OCI-M1 (cell line): ENCODE data around the gene CACNA1E.
A peak's percentile ranks its signal among the peaks of the same experiment; 100 is the strongest.

Experiments
- DNase-seq: peaks from one replicate; lab custom pipeline; 2025; lab: John Stamatoyannopoulos, UW

Gene CACNA1E

GRCh38 chr1:181483285-181484195 is at the start of gene CACNA1E:
Gene CACNA1E (plus strand): TSS chr1:181483517. CDS start chr1:181483745, 228 bp downstream.
- no peak for DNase-seq

GRCh38 chr1:181433931-181434330 is 49.4 kb upstream of the CACNA1E start:
- DNase-seq = no peak

DNA sequence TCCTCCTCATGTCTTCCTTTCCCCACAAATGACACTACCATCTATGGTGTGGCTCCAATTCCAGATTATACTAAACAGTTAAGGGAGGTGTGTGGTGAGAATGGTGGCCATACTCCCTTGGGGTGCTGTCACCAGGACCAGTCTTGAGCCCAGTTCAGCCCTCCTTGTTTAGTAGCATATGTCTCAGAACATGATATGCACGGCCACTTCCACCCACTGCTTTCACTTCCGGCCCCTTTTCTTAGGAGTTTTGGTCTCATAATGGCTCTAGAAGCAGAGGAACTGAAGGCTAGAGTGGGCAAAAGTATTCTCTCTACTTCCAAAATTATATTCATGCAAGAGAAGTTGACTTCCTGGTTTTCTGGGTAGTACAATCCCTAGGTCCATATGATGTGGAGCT is 45.3 kb upstream of the CACNA1E start:
- DNase-seq = no peak

DNA sequence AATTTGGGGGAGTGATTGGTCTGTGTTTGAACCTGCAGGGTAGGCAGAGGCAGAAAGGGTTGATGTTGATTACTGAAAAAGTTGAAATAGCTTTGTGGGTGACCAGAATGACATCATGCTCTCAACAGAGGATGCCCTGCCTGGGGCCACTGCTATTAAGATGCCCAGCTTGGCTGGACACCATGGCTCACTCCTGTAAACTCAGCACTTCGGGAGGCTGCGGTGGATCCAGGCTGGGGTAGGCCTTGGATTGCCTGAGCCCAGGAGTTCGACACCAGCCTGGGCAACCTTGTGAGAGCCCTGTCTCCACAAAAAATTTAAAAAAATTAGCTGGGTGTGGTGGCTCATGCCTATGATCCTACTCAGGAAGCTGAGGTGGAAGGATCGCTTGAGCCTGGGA is 42.8 kb upstream of the CACNA1E start:
- no peak for DNase-seq

GRCh38 chr1:181442181-181442525 is 41.2 kb upstream of the CACNA1E start:
- no peak for DNase-seq

GRCh38 chr1:181443231-181443853 is 40.0 kb upstream of the CACNA1E start:
- DNase-seq = no peak

DNA sequence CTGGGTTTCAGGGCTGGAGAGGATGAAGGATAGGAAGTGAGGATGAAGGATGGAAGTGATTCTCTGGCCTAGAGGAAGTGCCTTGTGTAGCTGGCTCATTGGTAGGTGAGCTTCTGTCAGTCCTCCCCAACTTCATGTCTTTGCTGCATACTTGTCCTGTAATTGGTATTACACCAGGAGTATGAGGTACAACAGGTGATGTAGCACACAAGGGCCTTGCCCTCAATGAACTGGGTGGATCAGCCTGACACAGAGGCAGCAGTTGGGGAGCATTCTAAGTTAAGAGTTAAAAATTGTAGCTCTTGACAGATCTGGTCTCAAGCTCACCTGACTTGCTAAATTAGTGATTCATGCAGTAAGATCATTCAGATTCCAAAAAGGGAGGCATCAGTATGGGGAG is 37.9 kb upstream of the CACNA1E start:
- DNase-seq = no peak

GRCh38 chr1:181448461-181448860 is 34.9 kb upstream of the CACNA1E start:
- DNase-seq = peak; percentile 13

GRCh38 chr1:181451661-181452230 is 31.6 kb upstream of the CACNA1E start:
- DNase-seq = no peak

DNA sequence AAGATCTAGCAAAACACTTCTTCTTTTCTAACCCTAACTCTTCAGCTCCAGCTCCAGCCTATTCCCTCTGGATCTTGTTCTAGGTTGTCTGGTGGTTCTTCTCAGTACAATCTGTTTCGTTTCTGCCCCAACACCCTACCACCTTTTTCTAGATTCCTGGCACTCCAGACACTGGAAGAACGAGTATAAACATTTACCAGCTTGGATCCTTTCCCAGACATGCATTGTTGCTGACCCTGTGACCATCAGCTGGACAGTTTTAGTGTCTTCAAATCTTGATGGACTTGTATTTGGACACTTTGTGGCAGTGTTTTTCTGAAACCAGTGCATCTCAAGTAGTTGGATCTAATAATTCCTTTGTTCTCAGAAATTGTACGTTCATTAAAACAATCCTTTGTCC is 30.6 kb upstream of the CACNA1E start:
- DNase-seq = no peak

DNA sequence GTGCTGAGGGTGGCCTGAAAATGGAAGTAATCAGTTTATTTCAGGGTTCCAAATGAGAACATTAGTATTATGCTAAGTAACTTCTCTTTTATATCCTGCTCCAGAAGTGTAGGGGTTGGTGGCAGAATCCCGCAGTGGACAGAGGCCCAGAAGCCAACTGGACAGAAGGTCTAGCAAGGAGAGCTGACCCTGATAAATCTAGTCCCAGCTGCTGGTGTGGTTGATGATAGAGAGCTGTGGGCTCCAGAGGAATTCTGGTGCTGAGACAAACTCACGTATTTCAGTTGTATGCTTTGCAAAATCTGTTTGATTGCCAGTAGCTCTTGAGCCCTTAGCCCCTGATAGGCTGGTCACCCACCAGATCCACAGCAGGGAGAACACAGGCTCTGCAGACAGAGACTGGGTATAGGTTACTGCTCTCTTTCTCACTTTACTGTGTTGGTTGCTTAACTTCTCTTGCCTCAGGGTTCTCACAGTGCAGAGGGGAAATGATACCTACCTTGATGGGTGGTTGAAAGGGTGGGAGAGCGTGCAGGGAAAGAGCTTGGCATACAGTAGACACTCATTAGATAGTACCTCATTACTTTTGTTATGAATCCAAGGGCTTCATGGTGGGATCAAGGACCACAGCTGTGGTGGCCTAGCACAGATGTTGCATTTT is 29.6 kb upstream of the CACNA1E start:
- DNase-seq = no peak

GRCh38 chr1:181456551-181456950 is 26.8 kb upstream of the CACNA1E start:
- no peak for DNase-seq

GRCh38 chr1:181458419-181458818 is 24.9 kb upstream of the CACNA1E start:
- DNase-seq = no peak

DNA sequence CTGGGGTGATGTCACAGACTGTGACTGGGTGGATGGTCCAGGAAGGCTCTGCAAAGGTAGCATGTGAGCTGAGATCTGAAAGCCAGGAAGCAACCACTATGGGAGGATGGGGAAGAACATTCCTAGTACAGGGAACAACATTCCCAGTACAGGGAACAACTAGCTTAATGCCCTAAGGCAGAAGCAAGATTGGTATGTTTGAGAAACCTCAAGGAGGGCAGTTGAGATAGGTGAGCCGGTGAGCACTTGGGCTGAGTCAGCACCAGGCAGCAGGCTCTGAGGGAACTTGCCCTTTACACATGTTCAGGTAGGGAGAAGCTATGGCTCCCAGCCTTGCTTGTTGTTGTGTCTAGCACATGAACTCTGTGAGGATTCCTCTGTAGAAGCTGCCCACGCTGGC is 24.2 kb upstream of the CACNA1E start:
- no peak for DNase-seq

DNA sequence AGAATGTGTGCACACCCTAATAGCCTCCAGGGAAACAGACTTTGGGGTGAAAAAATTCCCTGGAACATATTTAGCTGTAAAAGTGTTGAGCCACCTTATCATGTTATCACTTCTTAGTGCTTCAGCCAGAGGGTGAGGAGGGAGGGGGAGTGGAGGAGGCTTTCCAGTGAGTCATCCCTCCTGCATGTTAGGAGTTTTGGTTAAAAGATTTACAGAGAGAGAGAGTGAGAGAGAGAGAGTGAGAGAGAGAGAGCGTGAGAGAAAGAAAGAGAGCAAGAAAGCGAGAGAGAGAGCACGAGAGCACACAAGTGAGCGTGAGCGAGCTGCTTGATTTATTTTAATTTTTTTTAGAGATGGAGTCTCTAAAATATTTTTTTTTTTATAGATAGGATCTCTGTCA is 13.5 kb upstream of the CACNA1E start:
- DNase-seq = peak; percentile 42

- DNase-seq = no peak
Measured at GRCh38 chr1:181475580-181475979, 7.7 kb upstream of the CACNA1E start.

DNA sequence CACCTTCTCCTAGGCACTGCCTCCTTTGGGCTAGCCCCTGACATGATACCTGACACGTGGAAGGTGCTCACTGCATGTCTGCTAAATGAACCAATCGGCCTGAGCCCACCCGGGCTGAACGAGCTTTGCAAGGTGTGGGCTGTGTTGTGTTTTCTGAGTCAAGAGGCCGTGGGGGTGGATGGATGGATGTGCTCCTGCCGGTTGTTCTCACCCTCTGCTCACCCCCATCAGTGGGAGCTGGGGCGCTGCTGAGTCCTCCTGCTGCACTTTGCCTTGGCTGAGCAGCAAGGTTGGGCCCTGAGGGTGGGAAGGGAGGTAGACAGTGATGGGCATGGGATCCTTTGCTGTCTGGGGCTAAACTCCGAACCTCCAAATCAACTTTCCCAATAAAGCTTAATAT is 6.7 kb upstream of the CACNA1E start:
- no peak for DNase-seq

GRCh38 chr1:181478306-181478705 is 5.0 kb upstream of the CACNA1E start:
- DNase-seq = no peak

GRCh38 chr1:181479137-181479745 is 4.1 kb upstream of the CACNA1E start:
- DNase-seq = peak; percentile 80

DNA sequence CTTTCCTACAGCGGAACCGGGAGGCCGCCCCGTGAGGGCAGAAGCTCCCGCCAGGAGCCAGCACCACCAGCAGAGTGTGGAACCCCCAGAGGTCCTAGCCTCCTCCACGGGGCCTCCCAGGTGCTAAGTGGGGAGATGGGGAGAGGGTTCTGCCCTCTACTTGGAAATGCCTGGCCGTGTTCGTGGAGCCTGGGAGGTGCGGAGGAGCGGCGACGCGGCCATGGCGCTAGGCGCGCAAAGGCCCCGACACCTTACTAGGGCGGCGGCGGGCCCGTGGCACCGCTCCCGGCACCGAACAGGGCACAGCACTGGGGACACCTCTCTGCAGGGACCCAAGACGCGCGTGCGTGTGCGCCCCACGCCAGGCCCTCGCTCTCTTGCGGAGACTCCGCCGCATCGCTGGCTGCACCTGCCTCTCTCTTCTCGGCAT is 1.3 kb upstream of the CACNA1E start:
- no peak for DNase-seq

- no peak for DNase-seq
Measured at GRCh38 chr1:181482521-181483284, 614 bp upstream of the CACNA1E start.
